Pancreas (tissue), 10 donors: Measurements from ENCODE around the gene PTH2. TPM values are rescaled to one million over a fixed set of nuclear protein-coding genes. Genes with fewer than 3 reads are reported as not detected.

Experiments
- ATAC-seq, 4 donors: fragments of 200-7000 bp; cut with Tn5 transposase; one replicate each; pipeline versions ENCODE4 v1.8.0 to v1.9.1; 2020; ENCODE audit warnings: mild to moderate bottlenecking in 4 of 4, moderate library complexity in 4 of 4
- DNase-seq, 6 donors: peaks; one replicate each; pipeline ENCODE4 v3.0.0-alpha.2; 2020
- FAIRE-seq: peaks from 2 replicates; lab custom pipeline; 2012; peaks lifted over from hg19 to GRCh38; lab: Jason Lieb, UNC
- H3K27ac ChIP-seq, 4 donors: fragments of 200-600 bp; sonication (generic); 1 replicate in 3 of 4; 2 replicates in 1 of 4; pipeline versions ENCODE4 v1.5.0 to v1.8.0; 2020
- H3K27me3 ChIP-seq, 4 donors: fragments of 200-600 bp; one replicate each; pipeline ENCODE4 v1.8.0; 2021
- H3K36me3 ChIP-seq, 3 donors: fragments of 200-600 bp; sonication (generic) in 1 of 3; one replicate each; pipeline versions ENCODE4 v1.5.0 to v1.8.0; 2020 to 2021
- H3K4me1 ChIP-seq, 3 donors: fragments of 200-600 bp; one replicate each; pipeline ENCODE4 v1.8.0; 2021
- H3K4me3 ChIP-seq, 4 donors: fragments of 200-600 bp; sonication (generic) in 2 of 4; one replicate each; pipeline versions ENCODE4 v1.5.0 to v1.8.0; 2020 to 2021
- H3K9me3 ChIP-seq, 4 donors: fragments of 200-600 bp; one replicate each; pipeline ENCODE4 v1.8.0; 2021
- WGBS, 2 donors: extraction: QIAGEN DNeasy Blood & Tissue Kit; methylation state at CpG; one replicate each; pipeline ENCODE4 v1.1.7; 2013; 5-methylcytosine and 5-hydroxymethylcytosine counted together
- intact Hi-C, 3 donors: fragments of 100-400 bp; cut with DNase I; formaldehyde crosslinking; loops; one replicate each; pipeline versions ENCODE4 v1.11.1 to v1.14.2; 2022
- polyA plus RNA-seq, 2 donors: library from polyadenylated mRNA; stranded (reverse); fragments of 200-250 nt; gene quantifications; one replicate each; pipeline ENCODE4 v1.2.3, GENCODE V29; 2013
- total RNA-seq, 6 donors: library from RNA; stranded (reverse); fragmentation: NEBNext Ultra II Directional in 4 of 6; extraction: Animal tissue kit (Norgen Biotek cat#: 25700) in 4 of 6; gene quantifications; one replicate each; pipeline versions ENCODE4 v1.2.1 to v1.2.4, GENCODE V29; 2021 to 2023
- TF ChIP-seq, protein P1 (sequence below), 4 donors: fragments of 200-600 bp; sonication (generic) in 3 of 4; IDR thresholded peaks; one replicate each; pipeline versions ENCODE4 v1.5.0 to v1.8.0; 2021; ENCODE audit warnings: antibody characterized with exemption in 4 of 4
- donor health status: healthy with polysubstance abuse.
- donor health status: DM: no; HTN: no; CAD: no; lungs with moderate emphysema.
- donor health status: DM: no; HTN: no; CAD: no.
- donor health status: control.
- donor health status: control.
- donor health status: Bipolar disorder and iron deficiency.
- donor health status: DM: yes; HTN: yes; CAD: no.
- donor health status: DM: no; HTN: no; CAD: no.
- donor health status: DM: no; HTN: no; CAD: no.
- donor health status: DM: yes; HTN: yes; CAD: no.

Gene PTH2
- total and polyA plus RNA-seq, 8 donors, result not detected

DNA sequence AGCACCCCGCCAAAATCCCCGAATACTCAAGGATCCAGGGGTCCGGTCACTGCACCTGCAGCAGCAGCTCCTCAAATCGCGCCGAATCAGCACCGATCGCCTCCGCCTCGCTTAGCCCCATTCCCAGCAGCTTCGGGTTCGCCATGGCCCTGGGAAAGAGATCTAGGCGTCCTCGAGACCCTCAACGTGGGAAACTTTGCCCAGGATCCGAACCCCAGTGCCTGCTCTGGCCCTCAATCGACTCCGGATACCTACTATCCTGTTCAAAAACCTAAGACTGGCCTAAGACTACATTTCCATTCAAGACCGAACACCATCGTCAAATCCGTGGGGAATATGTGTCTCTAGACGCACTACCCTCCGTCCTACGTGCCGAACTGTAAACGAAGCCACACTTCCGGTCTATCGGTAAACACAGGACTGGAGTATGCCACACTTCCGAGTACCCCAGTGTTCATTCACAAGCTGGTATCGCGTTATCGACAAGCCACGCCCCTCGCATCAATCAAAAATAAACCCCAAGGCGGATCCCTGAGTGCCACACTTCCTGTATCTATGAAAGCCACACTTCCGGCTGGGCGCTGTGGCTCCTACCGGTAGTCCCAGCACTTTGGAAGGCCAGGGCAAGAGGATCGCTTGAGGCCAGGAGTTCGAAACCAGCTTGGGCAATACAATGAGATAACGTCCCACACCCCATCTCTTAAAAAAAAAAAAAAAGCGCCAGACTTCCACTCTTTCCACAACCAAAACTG lies 28.4 kb upstream of the PTH2 start, which contains the start of gene PIH1D1:
PIH1D1 (minus strand) TSS at position 385 of the 752 bp plus-strand sequence; CDS start at position 145, 240 bp downstream.
- ATAC-seq, result peak; percentile 74 to 85 (median 80)
- H3K27me3 ChIP-seq, result no peaks in the 10 kb centered on the region
- 0 to 1% methylated on average over 42 of the region's 42 CpGs for WGBS, 2 donors

DNA sequence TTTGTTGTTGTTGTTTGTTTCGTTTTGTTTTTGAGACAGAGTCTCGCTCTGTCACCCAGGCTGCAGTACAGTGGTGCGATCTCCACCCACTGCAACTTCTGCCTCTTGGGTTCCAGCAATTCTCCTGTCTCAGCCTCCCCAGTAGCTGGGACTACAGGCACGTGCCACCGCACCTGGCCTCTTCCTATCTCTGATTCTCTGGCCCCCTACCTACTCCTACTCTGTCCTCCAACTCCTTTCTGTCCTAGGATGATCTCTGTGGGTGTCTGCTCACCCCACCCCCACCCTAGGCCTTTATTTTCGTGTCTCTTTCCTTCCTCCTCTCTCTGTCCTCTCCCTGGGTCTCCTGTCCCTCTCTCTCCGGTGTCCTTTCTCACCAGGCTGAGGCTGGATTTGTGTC lies 27.2 kb upstream of the PTH2 start:
- ATAC-seq (no peak), FAIRE-seq (no peak), DNase-seq (no peak)
- Histone ChIP-seq H3K27ac (no peak overlapping the region), H3K4me1 (peaks cover 0 to 7% (median 5%) of the 10 kb centered on the region in 3 donors), H3K36me3 (no peaks in the 10 kb centered on the region), H3K27me3 (no peaks in the 10 kb centered on the region), H3K4me3 (peak overlapping the region in 1 of 4 donors; percentile 68), H3K9me3 (no peaks in the 10 kb centered on the region)
- 79 to 80% methylated on average over 7 of the region's 7 CpGs for WGBS, 2 donors
- TF ChIP-seq, protein P1, sequence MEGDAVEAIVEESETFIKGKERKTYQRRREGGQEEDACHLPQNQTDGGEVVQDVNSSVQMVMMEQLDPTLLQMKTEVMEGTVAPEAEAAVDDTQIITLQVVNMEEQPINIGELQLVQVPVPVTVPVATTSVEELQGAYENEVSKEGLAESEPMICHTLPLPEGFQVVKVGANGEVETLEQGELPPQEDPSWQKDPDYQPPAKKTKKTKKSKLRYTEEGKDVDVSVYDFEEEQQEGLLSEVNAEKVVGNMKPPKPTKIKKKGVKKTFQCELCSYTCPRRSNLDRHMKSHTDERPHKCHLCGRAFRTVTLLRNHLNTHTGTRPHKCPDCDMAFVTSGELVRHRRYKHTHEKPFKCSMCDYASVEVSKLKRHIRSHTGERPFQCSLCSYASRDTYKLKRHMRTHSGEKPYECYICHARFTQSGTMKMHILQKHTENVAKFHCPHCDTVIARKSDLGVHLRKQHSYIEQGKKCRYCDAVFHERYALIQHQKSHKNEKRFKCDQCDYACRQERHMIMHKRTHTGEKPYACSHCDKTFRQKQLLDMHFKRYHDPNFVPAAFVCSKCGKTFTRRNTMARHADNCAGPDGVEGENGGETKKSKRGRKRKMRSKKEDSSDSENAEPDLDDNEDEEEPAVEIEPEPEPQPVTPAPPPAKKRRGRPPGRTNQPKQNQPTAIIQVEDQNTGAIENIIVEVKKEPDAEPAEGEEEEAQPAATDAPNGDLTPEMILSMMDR (IDR thresholded peaks at IDR 0.05), result no peak
- intact Hi-C loops, result no loop called here

More for the DNA sequence above, 28.4 kb upstream of the PTH2 start, which contains the start of gene PIH1D1:
- Histone ChIP-seq H3K4me1 (peaks cover 0 to 7% (median 5%) of the 10 kb centered on the region in 3 donors), H3K36me3 (no peaks in the 10 kb centered on the region), H3K9me3 (no peaks in the 10 kb centered on the region), H3K27ac (peak within 1 kb of the TSS; percentile 85 to 95 (median 88)), H3K4me3 (peak within 1 kb of the TSS; percentile 64 to 80 (median 72))
- DNase-seq (peak; percentile 83 to 98 (median 97)), FAIRE-seq (peak; percentile 65)
- TF ChIP-seq, protein P1 (IDR thresholded peaks at IDR 0.05), result peak in 1 of 4 donors; percentile 9
- intact Hi-C loops, result no loop called here

DNA sequence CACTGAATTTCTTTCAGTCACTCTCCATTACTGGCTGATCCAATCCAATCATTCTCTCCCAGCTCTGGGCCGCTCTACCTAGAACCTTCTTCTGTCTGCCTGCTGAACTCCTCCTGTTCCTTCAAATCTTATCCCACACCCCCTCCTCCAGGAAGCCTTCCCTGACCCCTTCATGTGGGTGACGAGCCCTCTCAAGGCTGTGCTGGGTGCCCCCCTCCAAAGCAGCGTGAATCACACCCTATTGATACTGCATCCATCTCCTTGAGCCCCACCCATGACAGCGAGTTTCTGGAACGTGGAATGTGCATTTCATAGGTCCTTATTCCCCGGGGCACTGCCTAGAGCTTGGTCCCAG lies 25.2 kb upstream of the PTH2 start:
- WGBS, 2 donors, result 92 to 96% methylated on average over 6 of the region's 6 CpGs
- H3K4me1 ChIP-seq, result peaks cover 0 to 5% (median 4%) of the 10 kb centered on the region in 3 donors
- H3K27me3 ChIP-seq, result no peaks in the 10 kb centered on the region
- H3K27ac ChIP-seq, result no peak overlapping the region
- no peaks in the 10 kb centered on the region for H3K36me3 ChIP-seq
- FAIRE-seq (no peak), ATAC-seq (no peak), DNase-seq (no peak)
- no peaks in the 10 kb centered on the region for H3K9me3 ChIP-seq
- TF ChIP-seq, protein P1 (IDR thresholded peaks at IDR 0.05), result no peak
- no peak overlapping the region for H3K4me3 ChIP-seq
- intact Hi-C loops, result loop anchor here in 2 of 3 donors (10.0 kb wide), 2 partner anchors 54 to 224 kb away; no protein-coding TSS in a partner anchor

DNA sequence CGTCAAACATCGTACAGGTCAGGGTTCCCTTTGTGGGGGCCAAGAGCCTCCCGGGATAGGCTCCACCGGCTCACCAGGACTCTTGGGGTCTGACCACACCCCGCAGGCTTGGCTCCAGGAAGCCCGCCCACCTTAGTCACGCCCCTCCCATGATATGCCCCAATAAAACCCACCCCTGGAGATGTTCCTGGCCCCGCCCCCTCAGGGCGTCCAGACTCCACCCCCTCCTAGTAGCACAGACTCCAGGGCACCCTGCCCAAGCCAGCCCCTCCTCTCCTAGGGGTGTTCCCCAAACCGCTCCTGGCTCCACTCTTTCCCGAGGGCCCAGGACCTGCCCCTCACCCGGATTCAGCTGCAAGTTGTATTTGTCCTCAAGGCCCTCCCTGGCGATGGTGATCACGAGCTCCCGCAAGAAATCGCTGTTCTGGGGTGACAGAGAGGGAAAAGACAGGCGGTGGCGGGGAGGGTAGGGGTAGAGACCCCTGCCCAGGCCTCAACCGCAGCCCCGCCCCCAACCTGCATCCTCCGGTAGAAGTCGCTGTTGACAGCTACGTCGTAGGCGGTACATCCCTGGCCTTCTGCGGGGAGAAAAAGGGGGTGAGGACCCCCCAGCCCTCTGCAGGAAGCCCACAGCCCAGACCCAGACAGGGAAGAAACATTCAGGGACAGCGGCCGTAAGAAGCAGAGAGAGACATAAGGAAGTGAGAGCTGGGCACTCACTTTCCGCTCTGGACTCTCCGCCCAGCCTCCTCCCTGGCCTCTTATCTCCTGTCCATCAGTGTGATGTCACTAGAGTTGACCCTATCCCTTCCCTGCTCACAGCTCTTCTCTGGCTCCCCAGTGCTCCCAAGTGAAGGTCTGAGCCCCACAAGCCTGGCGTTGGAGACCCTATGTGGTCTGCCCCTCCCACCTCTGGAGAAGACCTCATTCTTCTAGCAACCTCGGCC lies 24.5 kb upstream of the PTH2 start:
- Histone ChIP-seq H3K4me1 (peaks cover 0 to 5% (median 4%) of the 10 kb centered on the region in 3 donors), H3K27me3 (no peaks in the 10 kb centered on the region), H3K36me3 (no peaks in the 10 kb centered on the region), H3K9me3 (no peaks in the 10 kb centered on the region), H3K4me3 (no peak overlapping the region), H3K27ac (no peak overlapping the region)
- DNase-seq (peak in 3 of 6 donors; percentile 39 to 79 (median 76)), FAIRE-seq (no peak), ATAC-seq (no peak)
- WGBS, 2 donors, result 85 to 87% methylated on average over 32 of the region's 32 CpGs
- intact Hi-C loops, result loop anchor here in 2 of 3 donors (10.0 kb wide), 2 partner anchors 53 to 223 kb away; no protein-coding TSS in a partner anchor
- TF ChIP-seq, protein P1 (IDR thresholded peaks at IDR 0.05), result no peak
